Smooth muscle cell (in vitro differentiated cells): Measurements from ENCODE around the gene CAPN1. TPM values are rescaled to one million over a fixed set of nuclear protein-coding genes. Genes with fewer than 3 reads are reported as not detected.

Experiments
- DNase-seq: peaks from one replicate; lab custom pipeline; 2025; ENCODE audit not compliant: unreplicated experiment; lab: John Stamatoyannopoulos, UW
- H2AFZ ChIP-seq: fragments of 200-600 bp; sonication (generic); 2 replicates; pipeline ENCODE4 v1.6.0; 2016; ENCODE audit warnings: antibody characterized with exemption, low read depth, mild to moderate bottlenecking
- H3F3A ChIP-seq: fragments of 200-600 bp; sonication (generic); 2 replicates; pipeline ENCODE4 v1.6.0; 2017; ENCODE audit warnings: antibody characterized with exemption, low read depth
- H3K27ac ChIP-seq: fragments of 200-600 bp; sonication (generic); 2 replicates; pipeline ENCODE4 v1.5.1; 2016; ENCODE audit warnings: low read depth, mild to moderate bottlenecking
- H3K27me3 ChIP-seq: fragments of 200-600 bp; sonication (generic); 2 replicates; pipeline ENCODE4 v1.6.1; 2016; ENCODE audit warnings: low read depth, mild to moderate bottlenecking
- H3K36me3 ChIP-seq: fragments of 200-600 bp; sonication (generic); 2 replicates; pipeline ENCODE4 v1.5.1; 2016; ENCODE audit warnings: low read depth
- H3K4me1 ChIP-seq: fragments of 200-600 bp; sonication (generic); 2 replicates; pipeline ENCODE4 v1.5.1; 2016; ENCODE audit warnings: low read depth
- H3K4me2 ChIP-seq: fragments of 200-600 bp; sonication (generic); 2 replicates; pipeline ENCODE4 v1.6.0; 2016; ENCODE audit warnings: mild to moderate bottlenecking
- H3K4me3 ChIP-seq: fragments of 200-600 bp; sonication (generic); 2 replicates; pipeline ENCODE4 v1.5.1; 2016; ENCODE audit warnings: mild to moderate bottlenecking
- H3K79me2 ChIP-seq: fragments of 200-600 bp; sonication (generic); 2 replicates; pipeline ENCODE4 v1.6.0; 2016; ENCODE audit warnings: low read depth, mild to moderate bottlenecking
- H3K9ac ChIP-seq: fragments of 200-600 bp; sonication (generic); 2 replicates; pipeline ENCODE4 v1.6.0; 2016; ENCODE audit warnings: low read depth
- H3K9me3 ChIP-seq: fragments of 200-600 bp; sonication (generic); replicated peaks from 2 replicates; pipeline ENCODE4 v1.5.1; 2016; ENCODE audit warnings: low read depth
- H4K20me1 ChIP-seq: fragments of 200-600 bp; sonication (generic); 2 replicates; pipeline ENCODE4 v1.6.0; 2016; ENCODE audit warnings: low read depth
- WGBS: methylation state at CpG from one replicate; pipeline ENCODE4 v1.1.7; 2016; ENCODE audit warnings: low lambda C conversion rate; 5-methylcytosine and 5-hydroxymethylcytosine counted together
- polyA plus RNA-seq: library from polyadenylated mRNA; unstranded; fragments of >200 nt; fragmentation: Nextera tagmentation; extraction: Ambion mirVana; gene quantifications from 2 replicates; pipeline ENCODE4 v1.2.1, GENCODE V29; 2016
- total RNA-seq: library from RNA; depleted of rRNA; stranded (reverse); fragments of >200 nt; gene quantifications from 2 replicates; pipeline ENCODE4 v1.2.3, GENCODE V29; 2014
- TF ChIP-seq, protein P1 (sequence below): fragments of 200-600 bp; sonication (generic); IDR thresholded peaks from 2 replicates; pipeline ENCODE4 v1.5.1; 2017; ENCODE audit warnings: borderline replicate concordance, mild to moderate bottlenecking, antibody characterized with exemption; ENCODE audit not compliant: insufficient read depth, poor library complexity, severe bottlenecking

CAPN1 gene
- total and polyA plus RNA-seq, 2 experiments from 2014 or later, result 109 to 126 TPM

DNA sequence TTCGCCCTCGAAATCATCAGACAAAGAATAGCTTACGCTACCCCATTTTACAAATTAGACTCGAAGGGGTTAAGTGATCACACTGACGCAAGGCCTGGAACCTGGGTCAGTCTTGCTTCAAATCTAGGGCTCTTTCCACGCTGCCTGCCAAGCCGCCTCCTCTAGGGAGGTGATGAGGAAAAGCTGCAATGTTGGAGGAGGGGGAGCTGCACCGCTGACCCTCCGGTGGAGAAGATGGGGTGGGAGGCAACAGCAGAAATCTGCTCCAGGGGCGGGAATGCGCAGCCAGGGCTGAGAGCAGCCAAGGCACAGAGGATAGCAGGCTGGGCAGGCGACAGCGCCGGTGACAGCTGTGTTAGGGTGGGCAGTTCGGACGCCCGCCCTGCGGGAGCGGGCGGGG, 48.0 kb upstream of the CAPN1 start:
- Histone ChIP-seq H4K20me1 (peaks cover 30% of the 10 kb centered on the region), H3K27me3 (no peaks in the 10 kb centered on the region), H3K4me1 (peaks cover 5% of the 10 kb centered on the region), H3F3A (peaks cover 7% of the 10 kb centered on the region), H3K9me3 (no peaks in the 10 kb centered on the region), H2AFZ (no peak overlapping the region), H3K36me3 (no peaks in the 10 kb centered on the region), H3K79me2 (peaks cover 18% of the 10 kb centered on the region), H3K9ac (peak overlapping the region; percentile 93), H3K4me3 (peak overlapping the region; percentile 65), H3K27ac (peak overlapping the region; percentile 93), H3K4me2 (peak overlapping the region; percentile 83)
- TF ChIP-seq, protein P1, sequence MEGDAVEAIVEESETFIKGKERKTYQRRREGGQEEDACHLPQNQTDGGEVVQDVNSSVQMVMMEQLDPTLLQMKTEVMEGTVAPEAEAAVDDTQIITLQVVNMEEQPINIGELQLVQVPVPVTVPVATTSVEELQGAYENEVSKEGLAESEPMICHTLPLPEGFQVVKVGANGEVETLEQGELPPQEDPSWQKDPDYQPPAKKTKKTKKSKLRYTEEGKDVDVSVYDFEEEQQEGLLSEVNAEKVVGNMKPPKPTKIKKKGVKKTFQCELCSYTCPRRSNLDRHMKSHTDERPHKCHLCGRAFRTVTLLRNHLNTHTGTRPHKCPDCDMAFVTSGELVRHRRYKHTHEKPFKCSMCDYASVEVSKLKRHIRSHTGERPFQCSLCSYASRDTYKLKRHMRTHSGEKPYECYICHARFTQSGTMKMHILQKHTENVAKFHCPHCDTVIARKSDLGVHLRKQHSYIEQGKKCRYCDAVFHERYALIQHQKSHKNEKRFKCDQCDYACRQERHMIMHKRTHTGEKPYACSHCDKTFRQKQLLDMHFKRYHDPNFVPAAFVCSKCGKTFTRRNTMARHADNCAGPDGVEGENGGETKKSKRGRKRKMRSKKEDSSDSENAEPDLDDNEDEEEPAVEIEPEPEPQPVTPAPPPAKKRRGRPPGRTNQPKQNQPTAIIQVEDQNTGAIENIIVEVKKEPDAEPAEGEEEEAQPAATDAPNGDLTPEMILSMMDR, result no peak
- DNase-seq, result no peak
- 4% methylated on average over 20 of the region's 20 CpGs for WGBS

DNA sequence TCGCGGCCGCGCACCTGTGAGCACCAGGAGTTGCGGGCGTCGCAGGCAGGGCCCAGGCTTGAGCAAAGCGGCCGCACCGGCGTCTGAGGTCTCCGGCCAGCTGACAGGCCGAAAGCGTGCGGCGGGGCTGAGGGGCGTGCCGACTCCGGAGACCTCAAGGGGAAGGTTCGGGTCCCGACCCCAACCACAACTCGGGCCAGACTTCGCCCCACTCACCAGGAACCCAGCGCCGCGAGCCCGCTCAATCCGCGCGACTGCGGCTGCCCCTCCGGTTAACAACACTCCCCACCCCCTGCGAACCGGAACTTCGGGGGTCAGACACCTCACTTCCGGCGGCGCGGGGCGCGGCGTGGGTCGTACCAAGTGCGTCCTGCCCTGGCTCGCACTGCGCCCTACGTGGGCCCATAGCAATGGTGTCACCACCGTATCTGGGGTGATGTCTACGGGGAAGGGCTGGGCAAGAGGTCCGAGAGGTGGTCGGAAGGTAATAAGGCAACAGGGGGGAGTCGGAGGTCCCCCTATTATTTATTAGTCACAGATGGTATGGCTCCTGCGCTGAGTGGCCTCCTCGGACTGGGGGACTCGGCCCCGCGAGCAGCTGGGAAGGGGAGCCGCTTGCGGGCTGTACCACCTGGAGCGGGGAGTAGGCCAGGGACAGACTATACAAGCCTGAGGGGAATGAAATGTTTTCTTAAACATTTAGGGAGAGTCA, 47.3 kb upstream of the CAPN1 start, which contains the start of gene SYVN1:
SYVN1 (minus strand) TSS at position 280 of the 712 bp plus-strand sequence. CDS start 918 bp downstream, outside the sequence.
- H3K9ac ChIP-seq, result peak within 1 kb of the TSS; percentile 93
- H4K20me1 ChIP-seq, result peaks cover 26% of the 10 kb centered on the region
- H3K4me2 ChIP-seq, result peak within 1 kb of the TSS; percentile 83
- peaks cover 5% of the 10 kb centered on the region for H3K4me1 ChIP-seq
- peak within 1 kb of the TSS; percentile 65 for H3K4me3 ChIP-seq
- H3K36me3 ChIP-seq, result no peaks in the 10 kb centered on the region
- TF ChIP-seq, protein P1, result no peak
- no peaks in the 10 kb centered on the region for H3K27me3 ChIP-seq
- peak within 1 kb of the TSS; percentile 12 for H2AFZ ChIP-seq
- no peaks in the 10 kb centered on the region for H3K9me3 ChIP-seq
- peaks cover 18% of the 10 kb centered on the region for H3K79me2 ChIP-seq
- H3K27ac ChIP-seq, result peak within 1 kb of the TSS; percentile 93
- peaks cover under 1% of the 10 kb centered on the region for H3F3A ChIP-seq
- WGBS, result 1% methylated on average over 55 of the region's 60 CpGs
- DNase-seq, result peak; percentile 66

DNA sequence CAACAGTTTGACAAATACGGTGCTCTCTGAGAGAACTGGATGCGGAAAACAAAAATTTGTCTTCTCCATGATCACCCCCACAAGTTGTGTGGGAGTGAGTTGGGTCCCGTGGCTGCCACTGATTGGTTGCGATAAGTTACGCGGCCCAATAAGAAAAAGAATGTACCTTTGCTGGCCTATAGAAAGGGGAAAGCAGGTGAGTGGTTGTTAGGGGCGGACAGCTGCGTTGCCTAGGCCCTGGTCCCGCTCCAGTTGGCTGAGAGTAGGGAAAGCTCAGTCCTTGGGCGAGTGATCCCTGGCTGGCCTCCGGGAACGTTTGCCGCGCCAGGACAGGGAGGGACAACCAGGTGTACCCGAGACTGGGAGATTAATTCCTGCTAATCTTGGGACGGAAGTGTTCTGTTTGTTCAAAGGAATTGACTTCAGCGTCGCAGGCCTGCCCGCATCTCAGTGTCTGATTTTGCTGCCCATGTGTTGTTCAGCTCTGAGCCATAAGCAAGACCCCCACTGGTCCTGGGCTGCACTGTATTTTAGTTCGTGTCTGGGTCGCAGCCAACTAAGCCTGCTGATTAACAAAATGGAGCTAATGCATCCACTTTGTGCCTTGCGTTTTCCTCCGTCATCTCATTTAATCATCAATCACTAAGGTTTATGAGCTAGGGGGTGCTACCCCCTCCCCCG, 46.6 kb upstream of the CAPN1 start:
- peaks cover 26% of the 10 kb centered on the region for H4K20me1 ChIP-seq
- peak overlapping the region; percentile 12 for H2AFZ ChIP-seq
- 7% methylated on average over 24 of the region's 24 CpGs for WGBS
- peak overlapping the region; percentile 93 for H3K27ac ChIP-seq
- peaks cover 5% of the 10 kb centered on the region for H3K4me1 ChIP-seq
- peak overlapping the region; percentile 83 for H3K4me2 ChIP-seq
- TF ChIP-seq, protein P1, result no peak
- H3K4me3 ChIP-seq, result peak overlapping the region; percentile 65
- no peaks in the 10 kb centered on the region for H3K9me3 ChIP-seq
- no peak for DNase-seq
- peaks cover 18% of the 10 kb centered on the region for H3K79me2 ChIP-seq
- no peaks in the 10 kb centered on the region for H3K36me3 ChIP-seq
- H3K27me3 ChIP-seq, result peaks cover 4% of the 10 kb centered on the region
- H3K9ac ChIP-seq, result peak overlapping the region; percentile 93
- no peaks in the 10 kb centered on the region for H3F3A ChIP-seq
